ENCODE data around the gene RNF213.
"Not testable (repeated sequence)": the region's sequence is repeated elsewhere in the genome, so short reads cannot be mapped to it uniquely, and the experiment has no call there.

Gene RNF213

GRCh38 chr17:80253631-80254395 is 6.8 kb upstream of the RNF213 start:
- Histone ChIP-seq H3K36me3 (ENCODE audit: insufficient read depth, insufficient read length, low read length) (peaks cover 33% of the 10 kb centered on the region), H3K9me3 (ENCODE audit: insufficient read depth, low read length) (no peaks in the 10 kb centered on the region), H3K4me1 (ENCODE audit: insufficient read depth, insufficient read length) (peaks cover 12% of the 10 kb centered on the region), H3K27me3 (ENCODE audit: insufficient read depth, insufficient read length) (no peaks in the 10 kb centered on the region), H3K4me3 (ENCODE audit: insufficient read length, low read depth) (no peak overlapping the region), H3K9ac (ENCODE audit: insufficient read length, low read depth) (no peak overlapping the region)
- TF ChIP-seq SUZ12 (IDR thresholded peaks at IDR 0.05; ENCODE audit: extremely low read depth, insufficient read depth, insufficient read length) (no peak), ZNF274 (IDR thresholded peaks at IDR 0.05; ENCODE audit: low read depth, low read length) (no peak), YY1 (IDR thresholded peaks at IDR 0.05; ENCODE audit: insufficient read depth, insufficient read length) (no peak)
- DNase-seq (ENCODE audit: low read depth, low spot score): no peak

- no peak for DNase-seq (ENCODE audit: low read depth, low spot score)
- H3K36me3 ChIP-seq (ENCODE audit: insufficient read depth, insufficient read length, low read length): peaks cover 27% of the 10 kb centered on the region
- H3K9me3 ChIP-seq (ENCODE audit: insufficient read depth, low read length): no peaks in the 10 kb centered on the region
- no peak overlapping the region for H3K4me3 ChIP-seq (ENCODE audit: insufficient read length, low read depth)
- no peak for TF ChIP-seq SUZ12 (IDR thresholded peaks at IDR 0.05; ENCODE audit: extremely low read depth, insufficient read depth, insufficient read length)
- TF ChIP-seq ZNF274 (IDR thresholded peaks at IDR 0.05; ENCODE audit: low read depth, low read length): no peak
- TF ChIP-seq YY1 (IDR thresholded peaks at IDR 0.05; ENCODE audit: insufficient read depth, insufficient read length): no peak
- H3K27me3 ChIP-seq (ENCODE audit: insufficient read depth, insufficient read length): no peaks in the 10 kb centered on the region
- H3K9ac ChIP-seq (ENCODE audit: insufficient read length, low read depth): no peak overlapping the region
- peaks cover 11% of the 10 kb centered on the region for H3K4me1 ChIP-seq (ENCODE audit: insufficient read depth, insufficient read length)
Observed at GRCh38 chr17:80254396-80255251, 6.0 kb upstream of the RNF213 start.

DNA sequence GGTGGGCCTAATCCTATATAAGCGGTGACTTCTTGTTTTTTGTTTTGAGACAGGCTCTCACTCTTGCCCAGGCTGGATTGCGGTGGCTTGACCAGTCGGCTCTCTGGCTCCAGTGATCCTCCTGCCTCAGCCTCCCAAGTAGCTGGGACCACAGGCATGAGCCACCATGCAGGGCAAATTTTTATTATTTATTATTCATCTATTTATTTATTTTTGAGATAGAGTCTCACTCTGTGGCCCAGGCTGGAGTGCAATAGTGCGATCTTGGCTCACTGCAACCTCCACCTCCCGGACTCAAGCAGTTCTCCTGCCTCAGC is 4.7 kb upstream of the RNF213 start:
- Histone ChIP-seq H3K4me1 (ENCODE audit: insufficient read depth, insufficient read length) (peaks cover 14% of the 10 kb centered on the region), H3K9me3 (ENCODE audit: insufficient read depth, low read length) (no peaks in the 10 kb centered on the region), H3K27me3 (ENCODE audit: insufficient read depth, insufficient read length) (no peaks in the 10 kb centered on the region), H3K36me3 (ENCODE audit: insufficient read depth, insufficient read length, low read length) (peaks cover 22% of the 10 kb centered on the region), H3K9ac (ENCODE audit: insufficient read length, low read depth) (no peak overlapping the region), H3K4me3 (ENCODE audit: insufficient read length, low read depth) (no peak overlapping the region)
- no peak for DNase-seq (ENCODE audit: low read depth, low spot score)
- no peak for TF ChIP-seq ZNF274 (IDR thresholded peaks at IDR 0.05; ENCODE audit: low read depth, low read length)
- TF ChIP-seq SUZ12 (IDR thresholded peaks at IDR 0.05; ENCODE audit: extremely low read depth, insufficient read depth, insufficient read length): no peak
- no peak for TF ChIP-seq YY1 (IDR thresholded peaks at IDR 0.05; ENCODE audit: insufficient read depth, insufficient read length)

- no peak overlapping the region for H3K9ac ChIP-seq (ENCODE audit: insufficient read length, low read depth)
- peaks cover 22% of the 10 kb centered on the region for H3K4me1 ChIP-seq (ENCODE audit: insufficient read depth, insufficient read length)
- DNase-seq (ENCODE audit: low read depth, low spot score): no peak
- H3K36me3 ChIP-seq (ENCODE audit: insufficient read depth, insufficient read length, low read length): peaks cover 8% of the 10 kb centered on the region
- no peaks in the 10 kb centered on the region for H3K27me3 ChIP-seq (ENCODE audit: insufficient read depth, insufficient read length)
- H3K4me3 ChIP-seq (ENCODE audit: insufficient read length, low read depth): no peak overlapping the region
- H3K9me3 ChIP-seq (ENCODE audit: insufficient read depth, low read length): no peaks in the 10 kb centered on the region
- TF ChIP-seq YY1 (IDR thresholded peaks at IDR 0.05; ENCODE audit: insufficient read depth, insufficient read length) (no peak), ZNF274 (IDR thresholded peaks at IDR 0.05; ENCODE audit: low read depth, low read length) (no peak), SUZ12 (IDR thresholded peaks at IDR 0.05; ENCODE audit: extremely low read depth, insufficient read depth, insufficient read length) (no peak)
Observed at GRCh38 chr17:80257716-80258213, 2.9 kb upstream of the RNF213 start.

DNA sequence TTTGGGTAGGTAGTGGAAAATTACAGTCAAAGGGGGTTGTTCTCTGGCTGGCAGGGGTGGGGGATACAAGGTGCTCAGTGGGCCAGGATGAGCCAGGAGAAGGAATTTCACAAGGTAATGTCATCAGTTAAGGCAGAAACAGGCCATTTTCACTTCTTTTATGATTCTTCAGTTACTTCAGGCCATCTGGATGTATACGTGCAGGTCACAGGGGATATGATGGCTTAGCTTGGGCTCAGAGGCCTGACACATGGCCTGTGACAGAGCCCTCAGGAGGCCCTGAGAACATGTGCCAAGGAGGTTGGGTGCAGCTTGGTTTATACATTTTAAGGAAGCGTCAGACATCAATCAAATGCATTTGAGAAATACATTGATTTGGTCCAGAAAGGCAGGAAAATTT is 2.4 kb upstream of the RNF213 start:
- not testable (repeated sequence) for H3K9ac ChIP-seq (ENCODE audit: insufficient read length, low read depth); H3K4me3 ChIP-seq (ENCODE audit: insufficient read length, low read depth); H3K27me3 ChIP-seq (ENCODE audit: insufficient read depth, insufficient read length); H3K36me3 ChIP-seq (ENCODE audit: insufficient read depth, insufficient read length, low read length); DNase-seq (ENCODE audit: low read depth, low spot score); H3K9me3 ChIP-seq (ENCODE audit: insufficient read depth, low read length)
- H3K4me1 ChIP-seq (ENCODE audit: insufficient read depth, insufficient read length): peaks cover 27% of the 10 kb centered on the region

DNA sequence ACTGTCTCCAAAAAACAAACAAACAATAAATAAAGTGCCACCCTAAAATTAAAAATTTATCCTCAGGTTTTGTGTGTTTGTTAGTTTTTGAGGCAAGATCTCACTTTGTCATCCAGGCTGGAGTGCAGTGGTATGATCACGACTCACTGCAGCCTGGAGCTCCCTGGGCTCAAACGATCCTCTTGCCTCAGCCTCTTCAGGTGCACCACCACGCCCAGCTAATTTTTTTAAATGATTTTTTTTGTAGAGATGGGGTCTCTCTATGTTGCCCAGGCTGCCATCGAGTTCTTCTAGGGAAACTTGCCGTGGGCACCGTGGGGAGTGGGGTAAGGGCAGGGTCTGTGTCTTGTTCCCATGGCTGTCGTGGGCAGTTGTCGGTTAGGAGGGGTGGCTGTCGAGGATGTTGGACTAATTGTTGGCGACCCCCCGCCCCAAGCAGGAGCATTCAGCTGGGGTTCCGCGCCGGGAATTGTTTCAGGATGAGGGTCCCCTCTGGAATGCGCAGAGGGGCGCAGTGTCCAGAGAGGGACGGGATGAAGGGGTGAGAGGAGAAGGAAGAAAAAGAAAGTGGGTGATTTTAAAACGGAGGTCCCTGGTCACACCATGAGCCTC is 1.1 kb upstream of the RNF213 start:
- Histone ChIP-seq H3K4me3 (ENCODE audit: insufficient read length, low read depth) (peak overlapping the region; percentile 41), H3K36me3 (ENCODE audit: insufficient read depth, insufficient read length, low read length) (peaks cover 16% of the 10 kb centered on the region), H3K4me1 (ENCODE audit: insufficient read depth, insufficient read length) (peaks cover 40% of the 10 kb centered on the region), H3K27me3 (ENCODE audit: insufficient read depth, insufficient read length) (no peaks in the 10 kb centered on the region), H3K9me3 (ENCODE audit: insufficient read depth, low read length) (no peaks in the 10 kb centered on the region), H3K9ac (ENCODE audit: insufficient read length, low read depth) (peak overlapping the region; percentile 75)
- no peak for TF ChIP-seq SUZ12 (IDR thresholded peaks at IDR 0.05; ENCODE audit: extremely low read depth, insufficient read depth, insufficient read length)
- TF ChIP-seq YY1 (IDR thresholded peaks at IDR 0.05; ENCODE audit: insufficient read depth, insufficient read length): no peak
- TF ChIP-seq ZNF274 (IDR thresholded peaks at IDR 0.05; ENCODE audit: low read depth, low read length): no peak
- no peak for DNase-seq (ENCODE audit: low read depth, low spot score)

- no peak for DNase-seq (ENCODE audit: low read depth, low spot score)
- Histone ChIP-seq H3K27me3 (ENCODE audit: insufficient read depth, insufficient read length) (no peaks in the 10 kb centered on the region), H3K36me3 (ENCODE audit: insufficient read depth, insufficient read length, low read length) (peaks cover 20% of the 10 kb centered on the region), H3K4me3 (ENCODE audit: insufficient read length, low read depth) (peak overlapping the region; percentile 41), H3K4me1 (ENCODE audit: insufficient read depth, insufficient read length) (peaks cover 39% of the 10 kb centered on the region), H3K9me3 (ENCODE audit: insufficient read depth, low read length) (no peaks in the 10 kb centered on the region), H3K9ac (ENCODE audit: insufficient read length, low read depth) (peak overlapping the region; percentile 75)
- no peak for TF ChIP-seq SUZ12 (IDR thresholded peaks at IDR 0.05; ENCODE audit: extremely low read depth, insufficient read depth, insufficient read length)
- TF ChIP-seq ZNF274 (IDR thresholded peaks at IDR 0.05; ENCODE audit: low read depth, low read length): no peak
- TF ChIP-seq YY1 (IDR thresholded peaks at IDR 0.05; ENCODE audit: insufficient read depth, insufficient read length): no peak
Observed at GRCh38 chr17:80260069-80260535, 550 bp upstream of the RNF213 start.
